Stimulated activated memory B cell treated with anti-CD40 and anti-IgM and Interleukin-4, amounts not matched to agents 10 μg/mL and 1 μg/mL and 100 μg/mL, for 72 hours (primary cell): Measurements from ENCODE around the gene SOX5.

Experiments
- ATAC-seq: fragments of 150-1000 bp; cut with Tn5 transposase; 2 replicates; pipeline ENCODE4 v1.10.0; 2021
- H3K27ac Mint-ChIP-seq: one replicate; pipeline ENCODE4 v1.8.0; 2022; ENCODE audit warnings: mild to moderate bottlenecking, mixed read lengths
- H3K27me3 Mint-ChIP-seq: one replicate; pipeline ENCODE4 v1.8.0; 2022; ENCODE audit warnings: mixed read lengths
- H3K36me3 Mint-ChIP-seq: one replicate; pipeline ENCODE4 v1.8.0; 2022; ENCODE audit warnings: mixed read lengths
- H3K4me1 Mint-ChIP-seq: one replicate; pipeline ENCODE4 v1.8.0; 2022; ENCODE audit warnings: mixed read lengths
- H3K4me3 Mint-ChIP-seq: one replicate; pipeline ENCODE4 v1.8.0; 2022; ENCODE audit warnings: mild to moderate bottlenecking, moderate library complexity, mixed read lengths
- H3K9me3 Mint-ChIP-seq: one replicate; pipeline ENCODE4 v1.8.0; 2022; ENCODE audit warnings: mixed read lengths

The SOX5 gene

GRCh38 chr12:23671881-23672280, 277.6 kb downstream of the SOX5 start:
- no peaks in the 10 kb centered on the region for H3K4me1 Mint-ChIP-seq
- no peak overlapping the region for H3K4me3 Mint-ChIP-seq
- ATAC-seq: no peak
- no peaks in the 10 kb centered on the region for H3K36me3 Mint-ChIP-seq
- H3K27me3 Mint-ChIP-seq: no peaks in the 10 kb centered on the region
- H3K9me3 Mint-ChIP-seq: no peaks in the 10 kb centered on the region
- no peak overlapping the region for H3K27ac Mint-ChIP-seq

DNA sequence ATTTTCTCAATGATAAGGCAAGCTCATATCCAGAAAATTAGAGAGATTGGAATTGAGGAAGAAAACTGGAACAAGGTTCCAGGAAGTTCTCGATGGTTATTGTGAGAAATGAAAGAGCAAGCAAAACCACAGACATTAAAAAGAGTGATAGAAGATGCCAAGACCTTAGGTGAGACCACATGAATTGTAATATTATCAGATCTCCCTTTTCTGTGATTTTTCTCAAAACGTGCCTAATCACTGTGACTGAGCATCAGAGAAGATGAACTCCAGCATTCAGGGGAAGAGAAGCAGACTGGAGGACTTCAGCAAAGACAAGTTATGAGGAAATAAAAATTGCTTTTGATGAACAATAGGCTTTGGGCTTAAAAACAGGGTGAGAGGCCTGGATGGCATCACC, 278.8 kb downstream of the SOX5 start:
- H3K27me3 Mint-ChIP-seq: no peaks in the 10 kb centered on the region
- H3K36me3 Mint-ChIP-seq: no peaks in the 10 kb centered on the region
- ATAC-seq: no peak
- H3K4me1 Mint-ChIP-seq: no peaks in the 10 kb centered on the region
- no peak overlapping the region for H3K4me3 Mint-ChIP-seq
- no peaks in the 10 kb centered on the region for H3K9me3 Mint-ChIP-seq
- H3K27ac Mint-ChIP-seq: no peak overlapping the region

DNA sequence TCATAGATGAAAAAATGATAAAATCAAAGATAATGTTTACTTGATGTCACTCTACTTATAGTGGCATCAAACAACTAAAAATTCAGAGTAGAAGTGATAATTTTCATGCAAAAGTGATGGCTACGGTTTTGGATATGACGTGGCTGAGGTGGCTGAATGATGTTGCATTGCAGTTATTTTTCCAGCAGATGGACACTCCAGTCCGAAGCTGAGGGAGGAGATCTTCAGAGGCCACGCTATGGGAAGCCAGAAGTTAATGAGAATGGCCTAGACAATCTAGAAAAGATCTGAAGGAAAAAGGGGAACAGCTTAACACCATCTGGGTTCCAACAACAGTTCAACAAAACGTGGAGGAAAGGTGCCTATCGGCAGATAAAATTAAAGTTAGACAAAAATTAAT, 279.8 kb downstream of the SOX5 start:
- no peaks in the 10 kb centered on the region for H3K36me3 Mint-ChIP-seq
- no peak overlapping the region for H3K4me3 Mint-ChIP-seq
- H3K9me3 Mint-ChIP-seq: no peaks in the 10 kb centered on the region
- H3K27ac Mint-ChIP-seq: no peak overlapping the region
- ATAC-seq: no peak
- H3K4me1 Mint-ChIP-seq: no peaks in the 10 kb centered on the region
- no peaks in the 10 kb centered on the region for H3K27me3 Mint-ChIP-seq

DNA sequence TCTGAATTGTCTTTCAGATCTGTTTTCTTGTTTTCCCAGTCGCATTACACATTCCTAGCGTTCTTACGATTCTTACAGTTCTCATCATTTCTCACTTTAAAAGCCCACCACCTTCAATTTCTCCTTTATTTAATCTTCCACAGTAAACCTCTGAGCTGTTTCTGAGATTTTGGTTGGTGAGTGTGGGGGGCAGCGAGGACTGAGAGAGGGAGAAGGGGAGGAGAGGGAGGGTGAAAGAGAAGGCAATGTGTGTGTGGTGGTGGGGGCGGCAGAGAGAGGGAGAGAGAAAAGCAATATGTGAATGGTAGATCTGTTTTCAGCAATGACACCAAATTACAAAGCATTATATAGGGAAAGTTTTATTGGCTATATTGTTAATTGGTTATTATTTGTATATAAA, 282.6 kb downstream of the SOX5 start:
- H3K4me3 Mint-ChIP-seq: no peak overlapping the region
- no peak for ATAC-seq
- no peaks in the 10 kb centered on the region for H3K27me3 Mint-ChIP-seq
- no peak overlapping the region for H3K27ac Mint-ChIP-seq
- no peaks in the 10 kb centered on the region for H3K4me1 Mint-ChIP-seq
- no peaks in the 10 kb centered on the region for H3K36me3 Mint-ChIP-seq
- H3K9me3 Mint-ChIP-seq: no peaks in the 10 kb centered on the region

DNA sequence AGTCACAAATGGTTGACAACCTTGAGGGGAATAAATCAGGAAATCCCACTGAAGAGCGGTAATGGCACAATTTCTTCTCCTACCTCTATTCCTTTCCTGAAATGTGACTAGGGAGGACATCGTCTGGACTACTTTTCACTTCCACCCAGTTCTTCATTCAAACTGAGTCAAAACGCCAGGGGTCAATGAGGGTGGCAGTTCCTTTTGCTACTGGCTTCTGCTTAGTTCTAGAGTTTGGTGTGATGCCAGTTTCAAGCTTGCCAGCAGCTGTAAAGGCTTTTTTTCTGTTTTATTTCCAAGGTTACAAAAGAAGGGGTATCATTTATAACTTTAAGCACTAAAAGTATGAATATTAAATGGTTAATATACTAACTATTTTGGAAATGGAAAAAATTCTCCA, 286.5 kb downstream of the SOX5 start:
- Mint-ChIP-seq H3K27me3 (no peaks in the 10 kb centered on the region), H3K4me3 (no peak overlapping the region), H3K27ac (no peak overlapping the region), H3K4me1 (no peaks in the 10 kb centered on the region), H3K9me3 (no peaks in the 10 kb centered on the region), H3K36me3 (no peaks in the 10 kb centered on the region)
- ATAC-seq: no peak

- H3K36me3 Mint-ChIP-seq: no peaks in the 10 kb centered on the region
- H3K4me3 Mint-ChIP-seq: no peak overlapping the region
- no peak for ATAC-seq
- no peaks in the 10 kb centered on the region for H3K9me3 Mint-ChIP-seq
- no peak overlapping the region for H3K27ac Mint-ChIP-seq
- H3K4me1 Mint-ChIP-seq: no peaks in the 10 kb centered on the region
- H3K27me3 Mint-ChIP-seq: no peaks in the 10 kb centered on the region
Observed at GRCh38 chr12:23659131-23659530, 290.3 kb downstream of the SOX5 start.

DNA sequence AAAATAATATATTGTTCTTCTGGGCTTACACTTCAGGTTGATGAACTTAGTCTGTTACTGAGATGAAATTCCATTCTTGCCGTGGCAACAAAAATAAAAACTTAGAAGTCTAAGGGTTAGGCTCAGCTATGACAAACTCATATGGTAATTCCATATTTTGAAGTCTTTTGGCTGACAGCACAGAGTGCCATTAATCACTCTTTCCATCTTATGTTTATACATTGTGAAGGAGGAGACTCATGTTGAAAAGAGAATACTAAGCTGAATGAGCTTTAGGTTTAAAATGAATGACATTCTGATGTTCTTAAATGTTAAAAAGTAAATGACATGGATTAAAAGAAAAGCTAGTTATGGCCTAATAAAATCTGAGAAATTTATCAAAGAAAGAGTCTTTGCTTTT, 291.9 kb downstream of the SOX5 start:
- no peak overlapping the region for H3K27ac Mint-ChIP-seq
- no peaks in the 10 kb centered on the region for H3K4me1 Mint-ChIP-seq
- no peak overlapping the region for H3K4me3 Mint-ChIP-seq
- no peaks in the 10 kb centered on the region for H3K27me3 Mint-ChIP-seq
- no peaks in the 10 kb centered on the region for H3K9me3 Mint-ChIP-seq
- H3K36me3 Mint-ChIP-seq: no peaks in the 10 kb centered on the region
- no peak for ATAC-seq

DNA sequence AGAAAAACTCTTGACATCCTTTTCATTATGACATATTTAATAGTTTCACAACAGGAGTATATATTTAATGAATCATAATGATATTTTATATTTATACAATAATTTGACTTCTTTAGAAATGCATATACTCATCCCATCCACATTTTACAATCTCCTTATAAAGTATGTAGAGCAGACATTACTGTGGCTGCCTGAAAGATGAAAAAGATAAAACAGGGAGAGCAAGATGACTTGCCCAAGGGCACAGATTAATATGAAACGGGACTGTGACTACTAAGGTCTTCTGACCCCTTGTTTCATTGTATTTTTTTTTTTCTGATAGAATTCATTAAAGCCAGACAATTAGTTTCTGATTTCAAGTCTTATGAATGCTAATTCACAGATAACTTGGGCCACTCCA, 293.6 kb downstream of the SOX5 start:
- Mint-ChIP-seq H3K27ac (no peak overlapping the region), H3K4me1 (no peaks in the 10 kb centered on the region), H3K4me3 (no peak overlapping the region), H3K27me3 (no peaks in the 10 kb centered on the region), H3K9me3 (no peaks in the 10 kb centered on the region), H3K36me3 (no peaks in the 10 kb centered on the region)
- no peak for ATAC-seq

- ATAC-seq: no peak
- Mint-ChIP-seq H3K9me3 (no peaks in the 10 kb centered on the region), H3K27ac (no peak overlapping the region), H3K4me1 (no peaks in the 10 kb centered on the region), H3K4me3 (no peak overlapping the region), H3K27me3 (no peaks in the 10 kb centered on the region), H3K36me3 (no peaks in the 10 kb centered on the region)
Observed at GRCh38 chr12:23655112-23655511, 294.4 kb downstream of the SOX5 start.

DNA sequence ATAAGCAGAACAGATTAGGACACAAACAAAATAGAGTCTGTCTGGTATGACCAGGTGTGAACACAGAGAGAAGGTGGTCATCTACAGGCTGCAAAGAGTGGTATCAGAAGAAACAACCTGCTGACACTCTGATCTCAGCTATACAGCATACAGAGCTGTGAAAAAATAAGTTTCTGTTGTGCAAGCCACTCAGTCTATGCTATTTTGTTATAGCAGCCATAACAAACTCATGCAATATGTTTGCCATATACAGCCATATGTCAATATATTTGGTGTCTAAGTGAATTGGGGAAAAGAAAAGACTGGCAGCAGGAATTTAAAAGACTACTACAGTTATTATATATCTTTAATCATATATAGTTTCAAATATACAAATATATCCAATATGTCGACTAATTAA, 300.9 kb downstream of the SOX5 start:
- Mint-ChIP-seq H3K27me3 (no peaks in the 10 kb centered on the region), H3K4me1 (no peaks in the 10 kb centered on the region), H3K9me3 (no peaks in the 10 kb centered on the region), H3K27ac (no peak overlapping the region), H3K36me3 (no peaks in the 10 kb centered on the region), H3K4me3 (no peak overlapping the region)
- no peak for ATAC-seq

- Mint-ChIP-seq H3K36me3 (no peaks in the 10 kb centered on the region), H3K27me3 (no peaks in the 10 kb centered on the region), H3K9me3 (peaks cover 3% of the 10 kb centered on the region), H3K27ac (no peak overlapping the region), H3K4me3 (no peak overlapping the region), H3K4me1 (no peaks in the 10 kb centered on the region)
- ATAC-seq: no peak
Observed at GRCh38 chr12:23640754-23641153, 308.7 kb downstream of the SOX5 start.

- Mint-ChIP-seq H3K9me3 (no peaks in the 10 kb centered on the region), H3K36me3 (no peaks in the 10 kb centered on the region), H3K27ac (no peak overlapping the region), H3K4me1 (no peaks in the 10 kb centered on the region), H3K27me3 (no peaks in the 10 kb centered on the region), H3K4me3 (no peak overlapping the region)
- ATAC-seq: no peak
Observed at GRCh38 chr12:23634344-23634743, 315.1 kb downstream of the SOX5 start.

DNA sequence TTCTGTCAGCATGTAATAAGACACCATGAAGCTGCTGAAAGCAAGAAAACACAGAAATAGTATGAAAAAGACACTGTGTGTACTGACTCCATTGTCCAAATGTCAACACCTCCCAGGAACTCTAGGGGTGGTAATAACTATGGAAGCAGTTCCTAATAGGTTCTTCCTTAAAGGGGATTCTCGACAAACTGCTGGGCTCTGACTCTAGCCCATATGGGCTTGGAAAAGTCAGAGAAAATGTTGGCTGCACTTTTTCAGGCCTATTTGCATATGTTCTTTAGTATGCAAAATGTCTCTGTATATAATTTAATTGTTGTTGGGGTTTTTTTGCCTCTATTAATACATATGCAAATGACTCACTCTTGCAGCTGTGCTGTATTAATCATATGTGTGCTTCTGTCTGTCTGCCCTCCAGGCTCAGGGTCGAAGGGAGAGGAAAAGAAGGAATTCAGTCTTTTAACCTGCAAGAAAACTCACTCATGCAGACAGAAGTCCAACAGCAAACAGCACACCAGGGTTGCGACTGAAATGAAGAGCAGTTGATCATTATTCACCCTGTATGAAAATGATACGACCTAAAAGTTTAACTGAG, 317.6 kb downstream of the SOX5 start:
- Mint-ChIP-seq H3K36me3 (no peaks in the 10 kb centered on the region), H3K27ac (no peak overlapping the region), H3K4me3 (no peak overlapping the region), H3K27me3 (no peaks in the 10 kb centered on the region), H3K4me1 (no peaks in the 10 kb centered on the region), H3K9me3 (no peaks in the 10 kb centered on the region)
- no peak for ATAC-seq

- Mint-ChIP-seq H3K36me3 (no peaks in the 10 kb centered on the region), H3K27ac (no peak overlapping the region), H3K27me3 (no peaks in the 10 kb centered on the region), H3K4me3 (no peak overlapping the region), H3K4me1 (no peaks in the 10 kb centered on the region), H3K9me3 (no peaks in the 10 kb centered on the region)
- ATAC-seq: no peak
Observed at GRCh38 chr12:23630524-23630923, 318.9 kb downstream of the SOX5 start.

DNA sequence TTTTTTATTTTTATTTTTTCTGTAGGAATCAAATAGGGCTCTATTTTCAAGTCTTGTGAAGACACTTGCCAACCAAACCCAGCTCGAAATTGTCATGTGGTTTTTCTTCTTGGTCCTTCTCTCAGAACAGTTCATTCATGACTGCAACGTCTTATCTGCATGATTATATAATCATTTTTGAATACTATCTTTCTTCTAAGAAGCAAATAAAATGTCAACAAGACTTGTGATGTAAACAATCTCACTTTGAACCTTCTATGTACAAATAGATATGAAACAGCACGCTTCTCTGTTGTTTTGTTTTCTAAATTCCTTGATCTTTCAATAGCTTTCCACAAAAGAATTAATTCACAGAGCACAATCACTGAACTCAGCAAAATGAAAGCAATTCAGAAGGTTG, 320.7 kb downstream of the SOX5 start:
- no peak for ATAC-seq
- Mint-ChIP-seq H3K4me1 (no peaks in the 10 kb centered on the region), H3K27me3 (no peaks in the 10 kb centered on the region), H3K36me3 (no peaks in the 10 kb centered on the region), H3K4me3 (no peak overlapping the region), H3K27ac (no peak overlapping the region), H3K9me3 (no peaks in the 10 kb centered on the region)

DNA sequence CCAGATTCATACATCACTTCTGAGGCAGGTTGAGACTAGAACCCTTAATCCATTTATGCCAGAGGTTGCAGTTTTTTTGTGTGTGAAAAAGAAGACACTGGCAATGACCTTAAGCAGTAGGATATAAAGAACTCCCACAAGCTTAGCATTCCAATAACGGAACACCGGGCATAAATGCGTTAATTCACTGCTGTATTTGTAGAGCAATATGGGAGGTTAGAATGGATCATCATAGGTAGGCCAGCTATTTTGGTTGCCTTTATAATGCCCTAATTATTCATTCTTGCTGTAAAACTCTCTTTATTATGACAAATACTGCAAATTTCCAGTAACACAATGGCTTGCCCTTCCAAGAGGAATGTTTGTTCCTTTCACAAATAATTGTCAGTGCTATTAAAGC, 322.7 kb downstream of the SOX5 start:
- Mint-ChIP-seq H3K4me3 (no peak overlapping the region), H3K9me3 (no peaks in the 10 kb centered on the region), H3K4me1 (no peaks in the 10 kb centered on the region), H3K36me3 (no peaks in the 10 kb centered on the region), H3K27ac (no peak overlapping the region), H3K27me3 (no peaks in the 10 kb centered on the region)
- no peak for ATAC-seq

- no peak overlapping the region for H3K27ac Mint-ChIP-seq
- no peaks in the 10 kb centered on the region for H3K27me3 Mint-ChIP-seq
- H3K9me3 Mint-ChIP-seq: no peaks in the 10 kb centered on the region
- no peaks in the 10 kb centered on the region for H3K36me3 Mint-ChIP-seq
- ATAC-seq: no peak
- no peaks in the 10 kb centered on the region for H3K4me1 Mint-ChIP-seq
- no peak overlapping the region for H3K4me3 Mint-ChIP-seq
Observed at GRCh38 chr12:23621900-23622299, 327.6 kb downstream of the SOX5 start.
